WI38 (cell line): ENCODE data around the gene SLC17A9.

Experiments
- H3K4me3 ChIP-seq: 2 replicates; pipeline ENCODE4 v1.5.1; 2011; ENCODE audit warnings: low read depth, mild to moderate bottlenecking, control low read depth, low read length
- TF ChIP-seq, protein P1 (sequence below): IDR thresholded peaks from 2 replicates; pipeline ENCODE4 v1.5.1; 2012; ENCODE audit warnings: low read depth, mild to moderate bottlenecking, control low read depth, low read length

SLC17A9 gene

DNA sequence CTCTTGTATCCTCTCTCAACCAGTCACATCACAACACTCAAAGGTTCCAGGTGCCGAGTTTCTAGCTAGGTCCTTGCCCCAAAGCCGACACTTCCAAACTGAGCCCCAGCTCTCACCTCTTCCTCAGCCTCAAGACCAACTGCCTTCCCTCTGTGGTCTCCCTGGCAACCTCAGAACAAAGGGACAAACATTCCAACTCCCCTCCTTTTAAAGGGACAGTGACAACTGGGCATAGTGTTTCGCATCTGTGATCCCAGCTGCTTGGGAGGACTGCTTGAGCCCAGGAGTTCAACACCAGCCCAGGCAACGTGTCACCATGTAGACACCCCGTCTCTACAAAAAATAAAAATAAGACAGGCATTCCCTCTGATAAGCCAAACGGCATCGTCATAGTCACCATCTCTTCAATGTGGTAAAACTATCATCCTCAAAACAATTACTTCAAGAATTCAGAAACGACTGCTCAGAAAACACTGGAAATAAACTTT, 37.5 kb upstream of the SLC17A9 start:
- H3K4me3 ChIP-seq = no peak overlapping the region
- TF ChIP-seq, protein P1, sequence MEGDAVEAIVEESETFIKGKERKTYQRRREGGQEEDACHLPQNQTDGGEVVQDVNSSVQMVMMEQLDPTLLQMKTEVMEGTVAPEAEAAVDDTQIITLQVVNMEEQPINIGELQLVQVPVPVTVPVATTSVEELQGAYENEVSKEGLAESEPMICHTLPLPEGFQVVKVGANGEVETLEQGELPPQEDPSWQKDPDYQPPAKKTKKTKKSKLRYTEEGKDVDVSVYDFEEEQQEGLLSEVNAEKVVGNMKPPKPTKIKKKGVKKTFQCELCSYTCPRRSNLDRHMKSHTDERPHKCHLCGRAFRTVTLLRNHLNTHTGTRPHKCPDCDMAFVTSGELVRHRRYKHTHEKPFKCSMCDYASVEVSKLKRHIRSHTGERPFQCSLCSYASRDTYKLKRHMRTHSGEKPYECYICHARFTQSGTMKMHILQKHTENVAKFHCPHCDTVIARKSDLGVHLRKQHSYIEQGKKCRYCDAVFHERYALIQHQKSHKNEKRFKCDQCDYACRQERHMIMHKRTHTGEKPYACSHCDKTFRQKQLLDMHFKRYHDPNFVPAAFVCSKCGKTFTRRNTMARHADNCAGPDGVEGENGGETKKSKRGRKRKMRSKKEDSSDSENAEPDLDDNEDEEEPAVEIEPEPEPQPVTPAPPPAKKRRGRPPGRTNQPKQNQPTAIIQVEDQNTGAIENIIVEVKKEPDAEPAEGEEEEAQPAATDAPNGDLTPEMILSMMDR = no peak

DNA sequence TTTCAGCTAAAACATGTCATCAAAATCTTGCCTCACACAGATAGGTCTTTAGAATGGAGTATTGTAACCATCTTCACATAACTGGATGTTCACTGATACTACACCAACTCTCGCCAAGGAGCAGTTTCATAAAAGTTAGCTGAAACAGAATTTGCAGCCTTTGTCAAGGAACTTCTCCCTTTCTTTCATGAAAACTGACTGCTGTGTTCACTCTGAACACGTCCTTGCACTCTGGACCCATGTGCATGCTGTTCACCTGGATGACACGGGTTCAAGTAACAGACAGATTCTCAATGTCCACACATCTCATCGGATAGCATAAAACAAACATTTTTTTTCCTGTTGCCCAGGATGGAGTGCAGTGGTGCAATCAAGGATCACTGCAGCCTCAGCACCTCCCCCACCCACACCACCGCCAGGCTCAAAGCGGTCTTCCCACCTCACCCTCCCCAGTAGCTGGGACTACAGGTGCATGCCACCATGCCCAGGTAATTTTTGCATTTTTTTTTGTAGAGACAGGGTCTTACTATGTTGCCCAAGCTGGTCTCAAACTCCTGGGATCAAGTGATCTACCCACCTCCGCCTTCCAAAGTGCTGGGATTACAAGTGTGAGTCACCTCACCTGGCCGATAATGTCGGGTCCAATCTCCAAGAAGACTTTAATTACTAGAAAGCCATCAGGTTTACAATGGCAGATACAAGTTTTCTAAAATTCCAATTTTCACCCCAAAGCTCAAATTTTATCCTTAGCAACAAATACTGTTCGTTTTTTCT, 35.6 kb upstream of the SLC17A9 start:
- TF ChIP-seq, protein P1 = no peak
- no peak overlapping the region for H3K4me3 ChIP-seq

DNA sequence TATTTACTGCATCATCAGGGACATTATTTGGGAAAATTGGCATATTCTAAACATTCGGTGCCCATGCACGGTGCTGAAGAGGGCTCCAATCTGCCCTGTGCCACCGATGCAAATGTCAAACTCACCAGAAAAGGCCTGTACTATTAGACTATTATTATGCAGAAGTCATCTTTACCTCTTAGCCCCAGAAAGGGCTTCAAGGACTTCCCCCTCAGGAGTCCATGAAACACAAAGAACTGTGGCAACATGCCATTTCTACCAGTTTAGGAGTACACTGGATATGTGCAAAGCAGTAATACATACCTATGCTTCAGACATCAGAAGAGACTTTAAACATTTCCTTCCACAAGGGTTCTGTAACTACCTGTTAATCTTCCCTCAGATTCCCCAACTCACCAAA, 34.8 kb upstream of the SLC17A9 start:
- H3K4me3 ChIP-seq = no peak overlapping the region
- TF ChIP-seq, protein P1 = no peak

DNA sequence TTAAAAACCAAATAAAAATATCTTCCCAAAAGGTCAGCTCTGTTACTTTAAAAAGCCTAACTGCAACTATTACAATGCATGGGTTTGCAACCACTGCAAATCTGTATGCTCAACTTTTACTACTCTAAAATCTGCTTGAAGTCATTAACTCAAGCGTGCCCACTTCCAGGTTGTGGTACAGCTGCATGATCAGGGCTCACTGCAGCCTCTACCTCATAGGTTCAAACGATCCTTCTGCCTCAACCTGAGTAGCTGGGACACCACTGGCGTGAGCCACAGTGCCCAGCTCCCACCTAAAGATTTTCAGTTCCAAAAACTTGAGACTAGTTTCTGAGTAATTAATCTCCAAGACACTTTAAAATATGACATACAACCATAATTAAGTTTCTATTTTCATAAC, 34.4 kb upstream of the SLC17A9 start:
- no peak overlapping the region for H3K4me3 ChIP-seq
- TF ChIP-seq, protein P1 = no peak

DNA sequence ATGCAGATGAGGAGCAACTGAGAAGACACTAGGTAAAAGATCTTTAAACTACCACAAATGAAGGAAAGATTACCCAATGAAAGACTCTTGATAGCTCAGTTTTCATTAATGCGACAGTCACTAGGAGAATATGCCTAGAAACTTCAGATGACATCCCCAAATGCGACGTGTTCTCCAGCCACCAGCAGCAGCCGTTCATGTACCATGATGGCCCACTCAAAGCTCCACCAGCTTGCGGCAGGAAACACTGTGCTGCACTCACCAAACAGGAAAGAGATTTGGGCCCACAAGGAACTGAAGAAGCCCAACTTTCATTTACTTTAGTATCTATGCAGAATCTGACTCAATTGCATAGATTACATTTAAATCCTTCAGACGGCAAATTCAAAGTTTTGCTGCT, 33.7 kb upstream of the SLC17A9 start:
- no peak overlapping the region for H3K4me3 ChIP-seq
- TF ChIP-seq, protein P1 = no peak

DNA sequence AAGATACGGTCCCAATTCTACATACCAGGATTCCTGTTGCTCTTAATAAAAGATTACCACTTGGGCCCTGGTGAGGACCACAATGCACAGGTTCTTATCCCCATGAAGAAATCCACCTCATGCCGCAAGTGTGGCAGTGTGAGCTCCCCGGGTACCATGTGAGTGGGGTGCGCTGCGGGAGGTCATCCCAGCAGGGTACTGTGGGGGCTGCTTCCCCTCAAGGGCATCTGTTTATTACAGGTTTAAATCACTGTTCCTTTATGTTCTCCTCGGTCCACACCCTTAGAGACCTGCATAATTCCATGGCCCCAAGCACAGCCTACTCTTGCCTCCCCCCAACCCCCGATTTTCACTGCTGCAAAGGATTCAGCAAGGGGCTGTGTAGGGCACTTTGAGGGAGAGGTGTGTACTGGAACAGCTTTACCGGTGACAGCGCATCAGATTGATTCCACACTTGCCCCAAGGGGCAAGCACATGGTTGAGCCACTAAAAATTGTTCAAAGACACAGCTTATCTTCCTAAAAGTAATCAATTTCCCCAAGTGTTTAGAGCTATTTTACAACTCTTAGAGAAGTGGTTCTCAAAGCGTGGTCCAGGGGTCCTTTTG, 32.4 kb upstream of the SLC17A9 start:
- TF ChIP-seq, protein P1 = no peak
- no peak overlapping the region for H3K4me3 ChIP-seq

DNA sequence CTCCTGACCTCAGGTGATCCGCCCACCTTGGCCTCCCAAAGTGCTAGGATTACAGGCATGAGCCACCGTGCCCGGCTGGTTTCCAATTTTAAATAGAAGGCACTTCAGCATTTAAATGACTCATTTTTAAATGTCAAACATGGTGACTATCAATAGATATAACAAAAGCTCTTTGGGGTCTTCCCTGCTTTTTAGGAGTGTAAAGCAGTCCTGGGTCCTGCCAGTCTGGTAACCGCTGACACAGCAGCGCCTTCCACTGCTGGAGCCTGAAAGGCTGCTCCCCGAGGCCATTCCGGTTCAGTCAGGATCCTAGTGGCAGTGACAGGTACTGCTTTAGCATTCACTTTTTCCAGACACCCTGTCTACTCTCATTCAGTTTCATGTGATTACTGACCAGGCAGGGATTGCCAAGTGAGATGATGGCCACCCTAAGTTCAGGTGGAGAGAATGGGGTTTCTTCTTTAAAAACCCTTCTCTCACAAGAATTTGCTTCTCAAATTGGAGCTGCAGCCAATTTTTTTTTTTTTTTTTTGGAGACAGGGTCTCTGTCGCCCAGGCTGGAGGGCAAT, 31.3 kb upstream of the SLC17A9 start:
- no peak overlapping the region for H3K4me3 ChIP-seq
- TF ChIP-seq, protein P1 = peak; percentile 72
